Adrenal gland (tissue), 19 donors: Measurements from ENCODE around the gene ERH. TPM values are rescaled to one million over a fixed set of nuclear protein-coding genes. Genes with fewer than 3 reads are reported as not detected.
A peak's percentile ranks its signal among the peaks of the same experiment; 100 is the strongest.

ENCODE experiments used
- DNase-seq, 7 donors: peaks; one replicate each; pipeline ENCODE4 v3.0.0-alpha.2; 2019 to 2020
- H3K27ac ChIP-seq, 5 donors: fragments of 200-600 bp; sonication (generic) in 4 of 5; 1 replicate in 3 of 5; 2 replicates in 2 of 5; pipeline versions ENCODE4 v1.5.1 to v1.8.0; 2016 to 2020; ENCODE audit warnings: mild to moderate bottlenecking in 1 of 5
- H3K27me3 ChIP-seq: fragments of 200-600 bp; 2 replicates; pipeline ENCODE4 v1.8.0; 2021
- H3K36me3 ChIP-seq, 2 donors: fragments of 200-600 bp; replicated peaks in 1 of 2; 1 replicate in 1 of 2; 2 replicates in 1 of 2; pipeline versions ENCODE4 v1.5.1 to v1.8.0; 2018 to 2022
- H3K4me1 ChIP-seq, 2 donors: fragments of 200-600 bp; replicated peaks in 1 of 2; 1 replicate in 1 of 2; 2 replicates in 1 of 2; pipeline versions ENCODE4 v1.5.1 to v1.8.0; 2018 to 2021
- H3K4me3 ChIP-seq, 4 donors: fragments of 200-600 bp; sonication (generic) in 3 of 4; one replicate each; pipeline ENCODE4 v1.5.1; 2016 to 2018
- H3K9me3 ChIP-seq, 3 donors: fragments of 200-600 bp; sonication (generic) in 1 of 3; replicated peaks in 1 of 3; 1 replicate in 2 of 3; 2 replicates in 1 of 3; pipeline versions ENCODE4 v1.5.1 to v1.8.0; 2016 to 2021
- CTCF ChIP-seq, 6 experiments: fragments of 450-650 bp in 4 of 6; fragments of 200-600 bp in 2 of 6; sonication (generic) in 1 of 6; IDR thresholded peaks; 1 replicate in 5 of 6; 2 replicates in 1 of 6; pipeline versions ENCODE4 v1.5.1 to v1.8.0; 2016 to 2021; ENCODE audit warnings: antibody characterized with exemption in 6 of 6, mild to moderate bottlenecking in 2 of 6, moderate library complexity in 1 of 6
- POLR2A ChIP-seq, 2 donors: fragments of 450-650 bp; IDR thresholded peaks; one replicate each; pipeline ENCODE4 v1.6.1; 2017; ENCODE audit warnings: antibody characterized with exemption in 2 of 2, mild to moderate bottlenecking in 2 of 2, moderate library complexity in 1 of 2
- WGBS, 4 donors: extraction: QIAGEN DNeasy Blood & Tissue Kit in 2 of 4; methylation state at CpG; one replicate each; pipeline versions ENCODE4 v1.1.5 to v1.1.7; 2013 to 2017; 5-methylcytosine and 5-hydroxymethylcytosine counted together
- intact Hi-C, 2 donors: fragments of 100-400 bp; cut with DNase I; formaldehyde crosslinking; loops; one replicate each; pipeline versions ENCODE4 v1.14.1 to v1.15.0; 2022 to 2023
- long read RNA-seq, 10 donors: library from polyadenylated mRNA in 3 of 10; unstranded in 2 of 10; stranded (forward) in 1 of 10; transcript quantifications; one replicate each; pipeline ENCODE4 v2.0.0 and lab custom pipeline, GENCODE V29; 2021 to 2026
- polyA plus RNA-seq, 3 donors: library from polyadenylated mRNA; stranded (reverse); fragments of 200-250 nt in 2 of 3; fragments of 350-450 nt in 1 of 3; fragmentation: Illumina TruSeq in 1 of 3; extraction: RNeasy Lipid Tissue Mini Kit (QIAGEN cat#74804) in 1 of 3; gene quantifications; one replicate each; pipeline ENCODE4 v1.2.3, GENCODE V29; 2013 to 2014
- total RNA-seq, 9 donors: library from RNA; depleted of rRNA in 4 of 9; stranded (reverse); fragments of >200 nt in 4 of 9; fragments of 120-200 nt in 1 of 9; fragmentation: NEBNext Ultra II Directional in 1 of 9; extraction: Animal tissue kit (Norgen Biotek cat#: 25700) in 1 of 9; gene quantifications; one replicate each; pipeline versions ENCODE4 v1.1.0 to v1.2.4, GENCODE V29; 2013 to 2023
- donor health status: healthy with polysubstance abuse.
- donor health status: Bipolar disorder and iron deficiency.
- donor health status: DM: yes; HTN: yes; CAD: no.
- donor health status: DM: no; HTN: no; CAD: no.
- donor health status: DM: no; HTN: no; CAD: no.
- donor health status: DM: yes; HTN: yes; CAD: no.

ERH gene
- total RNA-seq, result 100 to 1,000 TPM in 5 of 9 donors, 10 to 100 TPM in 4; 39.6 to 217 (median 127) TPM
- 100 to 1,000 TPM; 133 to 208 (median 161) TPM for polyA plus RNA-seq
- long read RNA-seq, donor 1, transcript ERH-203 (4 exons, 1,124 nt), result major isoform, 215 of 230 reads
- long read RNA-seq, donor 1, partial matches to known transcripts, result 12 of 230 reads
- long read RNA-seq, donor 1, other reads (novel, unspliced or antisense), result 0 of 230 reads
- long read RNA-seq, donor 2, transcript ERH-203 (4 exons, 1,124 nt), result major isoform, 106 of 109 reads
- long read RNA-seq, donor 2, partial matches to known transcripts, result 0 of 109 reads
- long read RNA-seq, donor 2, other reads (novel, unspliced or antisense), result 0 of 109 reads
- long read RNA-seq, donor 3, transcript ERH-203 (4 exons, 1,124 nt), result major isoform, 164 of 179 reads
- long read RNA-seq, donor 3, partial matches to known transcripts, result 12 of 179 reads
- long read RNA-seq, donor 3, other reads (novel, unspliced or antisense), result 0 of 179 reads
- long read RNA-seq, donor 4, transcript ERH-203 (4 exons, 1,124 nt), result major isoform, 11 of 12 reads
- long read RNA-seq, donor 4, partial matches to known transcripts, result 1 of 12 reads
- long read RNA-seq, donor 4, other reads (novel, unspliced or antisense), result 0 of 12 reads
- long read RNA-seq, donor 5, transcript ERH-203 (4 exons, 1,124 nt), result major isoform, 36 of 36 reads
- long read RNA-seq, donor 5, partial matches to known transcripts, result 0 of 36 reads
- long read RNA-seq, donor 5, other reads (novel, unspliced or antisense), result 0 of 36 reads
- long read RNA-seq, donor 6, transcript ERH-203 (4 exons, 1,124 nt), result major isoform, 19 of 22 reads
- long read RNA-seq, donor 6, partial matches to known transcripts, result 1 of 22 reads
- long read RNA-seq, donor 6, other reads (novel, unspliced or antisense), result 2 of 22 reads
- long read RNA-seq, donor 7, transcript ERH-203 (4 exons, 1,124 nt), result major isoform, 85 of 95 reads
- long read RNA-seq, donor 7, transcript ERH-202 (3 exons, 586 nt), result minor isoform, 5 of 95 reads
- long read RNA-seq, donor 7, partial matches to known transcripts, result 0 of 95 reads
- long read RNA-seq, donor 7, other reads (novel, unspliced or antisense), result 5 of 95 reads
- long read RNA-seq, donor 8, transcript ERH-202 (3 exons, 586 nt), result minor isoform, 7 of 227 reads
- long read RNA-seq, donor 8, transcript ERH-203 (4 exons, 1,124 nt), result major isoform, 212 of 227 reads
- long read RNA-seq, donor 8, partial matches to known transcripts, result 8 of 227 reads
- long read RNA-seq, donor 8, other reads (novel, unspliced or antisense), result 0 of 227 reads
- long read RNA-seq, donor 9, transcript ERH-203 (4 exons, 1,124 nt), result major isoform, 134 of 147 reads
- long read RNA-seq, donor 9, partial matches to known transcripts, result 10 of 147 reads
- long read RNA-seq, donor 9, other reads (novel, unspliced or antisense), result 0 of 147 reads
- long read RNA-seq, donor 10, transcript ERH-203 (4 exons, 1,124 nt), result major isoform, 94 of 97 reads
- long read RNA-seq, donor 10, partial matches to known transcripts, result 0 of 97 reads
- long read RNA-seq, donor 10, other reads (novel, unspliced or antisense), result 0 of 97 reads

- Histone ChIP-seq H3K4me1 (peaks cover 30 to 55% of the 10 kb centered on the region in 2 donors), H3K27ac (peak within 1 kb of the TSS; percentile 85 to 98 (median 90)), H3K27me3 (no peaks in the 10 kb centered on the region), H3K4me3 (peak within 1 kb of the TSS; percentile 80 to 90 (median 85)), H3K36me3 (peaks cover 0 to 29% of the 10 kb centered on the region in 2 donors), H3K9me3 (no peaks in the 10 kb centered on the region)
- intact Hi-C loops, result loop anchor here in 1 of 2 donors (5.0 kb wide), 1 partner anchor 59 kb away; no protein-coding TSS in a partner anchor
- DNase-seq, result peak; percentile 95 to 99 (median 97)
- TF ChIP-seq POLR2A (IDR thresholded peaks at IDR 0.05), result peak; percentile 55 to 71
- peak in 1 of 6 experiments; percentile 1 for TF ChIP-seq CTCF (IDR thresholded peaks at IDR 0.05)
- WGBS, 4 donors, result 0 to 1% (median 0%) methylated on average over 24 to 53 of the region's 53 CpGs
Observed at GRCh38 chr14:69398053-69398817, at the start of gene ERH, which contains the start of gene SLC39A9. Gene ERH (minus strand): TSS chr14:69398299. CDS start chr14:69398233, 66 bp downstream. Gene SLC39A9 (plus strand): TSS chr14:69398692. CDS start chr14:69399370, 678 bp downstream.

- H3K27ac ChIP-seq, result no peak overlapping the region
- H3K9me3 ChIP-seq, result no peaks in the 10 kb centered on the region
- 93 to 100% (median 97%) methylated on average over 5 of the region's 5 CpGs for WGBS, 4 donors
- intact Hi-C loops, result no loop called here
- H3K27me3 ChIP-seq, result no peaks in the 10 kb centered on the region
- peaks cover 0 to 8% of the 10 kb centered on the region in 2 donors for H3K36me3 ChIP-seq
- DNase-seq, result no peak
- TF ChIP-seq POLR2A (IDR thresholded peaks at IDR 0.05) (no peak), CTCF (IDR thresholded peaks at IDR 0.05) (no peak)
- H3K4me1 ChIP-seq, result no peaks in the 10 kb centered on the region
- no peak overlapping the region for H3K4me3 ChIP-seq
Observed at GRCh38 chr14:69443296-69443805, 45.3 kb upstream of the ERH start.

GRCh38 chr14:69441948-69442347 lies 43.8 kb upstream of the ERH start:
- TF ChIP-seq CTCF (IDR thresholded peaks at IDR 0.05) (no peak), POLR2A (IDR thresholded peaks at IDR 0.05) (no peak)
- WGBS, 4 donors, result 89 to 96% (median 91%) methylated on average over 5 of the region's 5 CpGs
- Histone ChIP-seq H3K36me3 (peaks cover 0 to 8% of the 10 kb centered on the region in 2 donors), H3K4me3 (no peak overlapping the region), H3K4me1 (no peaks in the 10 kb centered on the region), H3K9me3 (no peaks in the 10 kb centered on the region), H3K27ac (no peak overlapping the region), H3K27me3 (no peaks in the 10 kb centered on the region)
- intact Hi-C loops, result no loop called here
- no peak for DNase-seq
